Heart left ventricle (tissue), 13 donors: ENCODE data around the gene PTPRN2.

ENCODE experiments used
- CTCF ChIP-seq, 12 donors: fragments of 200-600 bp; sonication (generic) in 4 of 12; IDR thresholded peaks; one replicate each; pipeline versions ENCODE4 v1.5.0 to v1.8.0; 2018 to 2022; ENCODE audit warnings: antibody characterized with exemption in 12 of 12, mild to moderate bottlenecking in 5 of 12
- POLR2A ChIP-seq, 2 donors: fragments of 450-650 bp; IDR thresholded peaks; one replicate each; pipeline ENCODE4 v1.6.1; 2017; ENCODE audit warnings: antibody characterized with exemption in 2 of 2, mild to moderate bottlenecking in 2 of 2, moderate library complexity in 2 of 2
- donor health status: ischemic (EF 13 %, LVEDD 7.1; RV severe dilation, severe dysfunction).
- donor health status: DM: no; HTN: yes; CAD: no.
- donor health status: DM: no; HTN: no; CAD: no.
- donor health status: ischemic (EF 25% LVEDD 6.9; RV normal size, moderate dysfunction).
- donor health status: ischemic (EF 25% LVEDD 5.7; RV mildly dilated, moderate dysfunction).
- donor health status: ischemic (EF 35%, LVEDD 5.7; RV mildly dilated, moderate dysfunction).
- donor health status: nonischemic (EF 11% LVEDD 7.7; RV severe dilation, severe dysfunction).
- donor health status: DM: yes; HTN: yes; CAD: no.
- donor health status: PGD.
- donor health status: ischemic (EF 29% LVEDD 5.4; RV normal size, mild dysfunction).
- donor health status: nonischemic (EF 23%, LVEDD 6.1; RV moderate dilation, normal function).

DNA sequence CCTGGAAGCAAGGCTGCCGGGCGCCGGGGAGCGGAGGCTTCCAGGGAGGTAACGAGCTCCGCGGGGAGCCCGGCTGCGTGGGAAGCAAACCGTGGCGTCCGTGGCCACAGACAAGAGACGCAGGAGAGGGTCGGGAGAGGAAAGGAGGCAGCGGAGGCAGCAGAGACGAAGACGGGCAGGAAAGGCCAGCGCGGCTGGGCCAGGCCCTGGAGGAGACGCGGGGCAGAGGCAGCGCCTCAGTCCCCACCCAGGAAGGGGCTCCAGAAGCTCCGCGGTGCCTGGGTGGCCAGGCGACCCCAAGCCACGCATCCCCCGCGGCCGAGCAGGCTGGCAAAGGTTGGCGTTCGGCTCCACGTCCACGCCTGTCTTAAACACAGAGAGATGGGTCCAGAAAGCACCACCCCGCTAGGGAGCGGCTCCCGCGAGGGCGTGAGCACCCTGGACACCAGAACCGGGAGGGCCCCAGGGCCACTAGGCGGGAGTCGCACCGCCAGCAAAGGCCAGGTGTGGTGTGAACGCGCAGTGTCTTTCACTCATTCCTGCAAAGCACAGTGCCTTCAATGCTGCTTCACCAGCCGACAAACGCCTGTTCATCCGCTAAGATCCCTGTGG is 97.3 kb downstream of the PTPRN2 start:
- TF ChIP-seq CTCF (IDR thresholded peaks at IDR 0.05): no peak
- no peak for TF ChIP-seq POLR2A (IDR thresholded peaks at IDR 0.05)
